AG09309 (cell line): ENCODE results near the gene IRF2BPL.

ENCODE experiments used
- DNase-seq: peaks from one replicate; pipeline ENCODE4 v3.0.0-alpha.2; 2010; ENCODE audit warnings: low read depth
- H3K4me3 ChIP-seq: 2 replicates; pipeline ENCODE4 v1.5.1; 2011; ENCODE audit warnings: mild to moderate bottlenecking, low read depth, low read length, moderate library complexity; ENCODE audit not compliant: control insufficient read depth
- TF ChIP-seq, protein P1 (sequence below): IDR thresholded peaks from 2 replicates; pipeline ENCODE4 v1.5.1; 2011; ENCODE audit warnings: mild to moderate bottlenecking, low read depth, low read length, inconsistent platforms; ENCODE audit not compliant: insufficient read depth, control insufficient read depth; ENCODE audit errors: missing control alignments

The IRF2BPL gene

DNA sequence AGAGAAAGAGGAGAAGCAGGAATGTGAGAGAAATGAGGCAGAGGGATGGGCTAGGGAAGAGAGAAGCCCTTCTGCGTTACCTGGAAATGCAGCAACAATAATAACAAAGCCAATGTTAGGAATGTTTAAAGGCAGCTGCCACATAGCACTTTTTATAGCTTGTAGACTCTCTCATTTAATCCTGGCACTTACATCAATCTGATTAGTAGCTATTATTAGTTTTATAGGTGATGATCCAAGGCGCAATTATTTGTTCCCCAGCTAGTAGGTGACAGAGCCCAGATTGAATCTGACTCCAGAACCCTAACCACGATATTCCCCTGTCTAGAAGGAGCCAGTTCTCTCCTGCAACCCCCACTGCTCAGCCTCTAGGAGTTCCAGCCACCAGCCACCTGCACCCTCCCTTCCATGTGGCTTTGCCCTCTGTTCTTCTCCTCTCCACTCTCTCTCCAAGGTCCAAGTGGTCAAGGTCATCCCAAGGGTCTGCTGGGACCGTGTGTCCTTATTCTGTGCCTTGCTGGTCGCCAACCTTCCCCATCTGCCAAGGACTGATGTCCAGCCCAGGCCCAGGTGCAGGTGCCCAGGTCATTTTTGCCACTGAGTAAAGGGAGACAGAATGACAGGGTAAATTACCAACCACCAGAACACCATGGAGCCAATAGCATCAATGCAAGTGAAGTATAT, 40.2 kb upstream of the IRF2BPL start:
- TF ChIP-seq, protein P1, sequence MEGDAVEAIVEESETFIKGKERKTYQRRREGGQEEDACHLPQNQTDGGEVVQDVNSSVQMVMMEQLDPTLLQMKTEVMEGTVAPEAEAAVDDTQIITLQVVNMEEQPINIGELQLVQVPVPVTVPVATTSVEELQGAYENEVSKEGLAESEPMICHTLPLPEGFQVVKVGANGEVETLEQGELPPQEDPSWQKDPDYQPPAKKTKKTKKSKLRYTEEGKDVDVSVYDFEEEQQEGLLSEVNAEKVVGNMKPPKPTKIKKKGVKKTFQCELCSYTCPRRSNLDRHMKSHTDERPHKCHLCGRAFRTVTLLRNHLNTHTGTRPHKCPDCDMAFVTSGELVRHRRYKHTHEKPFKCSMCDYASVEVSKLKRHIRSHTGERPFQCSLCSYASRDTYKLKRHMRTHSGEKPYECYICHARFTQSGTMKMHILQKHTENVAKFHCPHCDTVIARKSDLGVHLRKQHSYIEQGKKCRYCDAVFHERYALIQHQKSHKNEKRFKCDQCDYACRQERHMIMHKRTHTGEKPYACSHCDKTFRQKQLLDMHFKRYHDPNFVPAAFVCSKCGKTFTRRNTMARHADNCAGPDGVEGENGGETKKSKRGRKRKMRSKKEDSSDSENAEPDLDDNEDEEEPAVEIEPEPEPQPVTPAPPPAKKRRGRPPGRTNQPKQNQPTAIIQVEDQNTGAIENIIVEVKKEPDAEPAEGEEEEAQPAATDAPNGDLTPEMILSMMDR, result no peak
- no peak overlapping the region for H3K4me3 ChIP-seq

DNA sequence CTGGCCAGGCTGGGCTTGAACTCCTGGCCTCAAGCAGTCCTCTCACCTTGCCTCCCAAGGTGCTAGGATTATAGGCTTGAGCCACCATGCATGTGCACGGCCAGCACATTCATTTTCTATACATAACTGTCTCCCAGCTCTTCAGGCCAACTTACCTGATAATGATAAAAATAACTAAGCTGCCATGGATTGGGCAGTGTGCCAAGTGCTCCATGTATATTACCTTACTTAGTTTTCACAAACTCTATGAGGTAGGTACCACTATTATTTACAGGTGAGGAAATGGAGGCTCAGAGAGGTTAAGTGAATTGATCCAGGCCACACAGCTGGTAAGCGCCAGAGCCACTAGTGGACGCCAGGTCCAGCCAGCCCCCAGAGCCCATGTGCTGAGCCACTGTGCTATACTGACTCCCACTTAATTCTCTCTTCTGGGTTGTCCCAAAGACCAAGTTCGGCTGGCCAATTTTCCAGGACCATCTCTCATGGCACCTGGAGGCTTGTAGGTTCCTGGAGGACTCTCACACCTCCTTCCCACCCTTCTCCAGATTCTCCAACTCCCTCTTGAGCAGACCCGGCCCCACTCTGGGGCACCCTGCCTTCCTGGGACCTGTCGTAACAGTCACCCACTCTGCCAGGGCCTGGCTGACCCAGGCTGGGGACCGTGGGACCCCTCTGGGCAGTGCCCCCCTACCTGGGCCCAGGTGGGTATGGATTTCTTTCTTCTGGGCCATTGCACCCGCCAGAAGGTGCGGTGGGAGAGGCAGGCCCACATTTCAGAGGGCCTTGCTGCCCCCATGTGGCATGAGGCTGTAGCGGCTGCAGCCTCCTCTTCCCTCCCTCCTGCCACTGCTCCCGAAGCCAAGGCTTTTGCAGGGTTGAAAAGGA, 39.4 kb upstream of the IRF2BPL start:
- no peak overlapping the region for H3K4me3 ChIP-seq
- TF ChIP-seq, protein P1, result peak; percentile 95
- DNase-seq, result no peak

More for the DNA sequence above, 40.2 kb upstream of the IRF2BPL start:
- DNase-seq, result no peak

DNA sequence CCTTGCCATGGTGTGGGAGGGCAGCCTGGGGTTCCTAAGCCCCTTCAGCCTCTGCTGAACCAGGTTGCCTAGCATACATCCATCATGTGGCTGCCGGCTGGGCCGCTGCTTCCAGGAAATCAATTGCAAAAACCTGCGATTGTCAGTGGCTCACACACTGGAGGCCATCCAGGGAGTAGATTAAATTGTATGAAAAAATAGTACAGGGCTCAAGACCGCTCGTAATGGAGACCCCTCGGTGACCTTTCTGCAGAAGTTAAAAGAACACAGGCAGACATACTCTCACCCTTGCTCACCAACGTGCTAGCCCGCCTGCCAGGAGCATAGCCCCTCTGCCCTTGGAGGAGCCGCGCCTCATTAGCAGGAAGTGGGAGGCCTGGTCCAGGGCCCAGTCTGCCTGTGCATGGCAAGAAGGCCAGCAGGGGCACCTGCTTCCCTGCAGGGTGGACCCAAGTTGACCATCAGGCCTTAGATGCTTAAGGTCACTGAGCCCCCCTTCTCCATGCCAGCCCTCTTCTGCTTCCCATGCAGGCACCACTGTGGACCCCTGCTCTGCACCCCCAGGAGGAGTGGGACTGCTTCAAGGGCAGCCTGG, 38.2 kb upstream of the IRF2BPL start:
- no peak overlapping the region for H3K4me3 ChIP-seq
- TF ChIP-seq, protein P1, result no peak
- no peak for DNase-seq

DNA sequence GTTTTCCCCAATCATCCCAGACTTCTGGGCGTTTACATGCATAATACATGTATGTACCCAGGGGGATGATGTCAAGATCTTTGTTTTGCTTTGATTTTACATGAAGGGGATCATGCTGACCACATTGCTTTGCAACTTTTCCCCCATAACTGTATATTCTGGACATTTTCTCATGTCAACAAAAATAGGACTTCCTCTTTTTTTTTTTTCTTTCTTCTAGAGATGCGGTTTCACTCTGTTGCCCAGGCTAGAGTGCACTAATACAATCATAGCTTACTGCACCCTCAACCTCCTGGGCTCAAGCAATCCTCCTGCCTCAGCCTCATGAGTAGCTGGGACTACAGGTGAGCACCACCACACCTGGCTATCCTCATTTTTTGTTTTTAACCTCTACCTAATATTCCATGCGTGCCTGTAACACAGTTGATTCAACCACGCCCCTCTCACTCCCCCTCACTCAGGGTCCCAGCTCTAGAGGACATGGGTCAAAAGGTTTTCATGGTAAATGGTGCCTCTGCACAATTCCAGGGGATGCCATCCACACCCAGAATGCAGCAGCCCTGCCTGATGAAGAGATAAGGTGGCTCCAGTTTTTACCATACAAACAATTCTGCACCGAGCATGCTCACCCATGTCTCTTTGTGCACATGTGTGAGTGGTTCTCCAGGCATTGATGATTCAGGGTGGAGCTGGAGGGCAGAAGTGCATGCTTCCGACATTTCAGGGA, 37.5 kb upstream of the IRF2BPL start:
- no peak overlapping the region for H3K4me3 ChIP-seq
- no peak for DNase-seq
- TF ChIP-seq, protein P1, result no peak

DNA sequence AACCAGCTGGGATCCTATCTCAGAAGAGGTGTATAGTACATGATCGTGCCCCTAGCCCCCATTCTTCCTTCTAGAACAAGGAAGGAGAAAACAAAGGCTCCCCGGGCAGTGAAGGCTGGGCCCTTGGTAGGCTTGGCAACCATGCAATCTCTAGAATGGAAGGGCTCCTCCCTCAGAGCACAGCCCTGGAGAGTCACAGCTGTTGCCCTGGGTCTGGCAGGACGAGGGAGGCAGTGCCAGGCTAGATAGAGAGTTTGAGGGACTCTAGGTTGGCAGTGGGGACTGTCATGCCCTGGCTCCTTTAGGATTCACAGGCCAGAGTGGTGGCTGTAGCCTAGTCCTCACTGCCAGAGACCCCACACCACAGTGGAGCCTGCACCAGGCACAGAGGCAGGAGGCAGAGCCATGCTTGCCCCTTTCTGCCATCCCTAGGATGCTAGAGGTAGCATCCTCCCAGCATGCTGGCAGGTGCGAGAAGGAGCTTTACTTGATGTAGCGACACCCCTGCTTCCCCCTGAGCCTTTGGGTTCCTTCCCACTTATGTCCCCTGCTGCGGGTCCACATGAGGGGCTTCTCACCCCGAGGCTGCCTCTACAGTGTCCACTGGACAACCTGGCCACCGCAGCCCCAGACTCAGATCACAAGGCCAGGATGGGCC, 36.1 kb upstream of the IRF2BPL start:
- TF ChIP-seq, protein P1, result no peak
- DNase-seq, result no peak
- H3K4me3 ChIP-seq, result no peak overlapping the region
